22Rv1 (cell line): ENCODE measurements around the gene RPS6KC1.

Experiments
- H3K27ac ChIP-seq: fragments of 450-650 bp; 2 replicates; pipeline ENCODE4 v1.5.1; 2017
- ZFX ChIP-seq: fragments of 450-650 bp; IDR thresholded peaks from 2 replicates; pipeline ENCODE4 v1.6.1; 2017; ENCODE audit warnings: antibody characterized with exemption, borderline replicate concordance
- TF ChIP-seq, protein P1 (sequence below): fragments of 450-650 bp; IDR thresholded peaks from 2 replicates; pipeline ENCODE4 v1.5.1; 2017; ENCODE audit warnings: mild to moderate bottlenecking

The RPS6KC1 gene

DNA sequence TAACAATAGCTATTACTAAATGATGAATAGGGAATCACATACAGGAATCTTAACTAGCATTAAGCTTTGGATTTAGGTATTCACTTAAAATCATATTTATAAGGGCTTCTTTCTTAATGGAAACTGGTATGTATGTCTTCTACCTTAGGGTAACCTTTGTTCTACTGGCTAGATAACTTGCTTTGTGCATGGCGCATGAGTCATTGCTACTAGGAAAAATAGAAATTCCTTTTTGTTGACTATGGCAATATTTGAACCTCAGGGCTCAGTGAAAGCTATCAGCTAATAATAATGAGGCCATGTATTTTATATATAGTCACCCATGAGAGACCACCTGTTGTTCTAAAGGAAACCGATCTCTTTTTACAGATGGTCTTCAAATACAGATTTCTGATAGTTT lies 72.5 kb downstream of the RPS6KC1 start:
- TF ChIP-seq, protein P1, sequence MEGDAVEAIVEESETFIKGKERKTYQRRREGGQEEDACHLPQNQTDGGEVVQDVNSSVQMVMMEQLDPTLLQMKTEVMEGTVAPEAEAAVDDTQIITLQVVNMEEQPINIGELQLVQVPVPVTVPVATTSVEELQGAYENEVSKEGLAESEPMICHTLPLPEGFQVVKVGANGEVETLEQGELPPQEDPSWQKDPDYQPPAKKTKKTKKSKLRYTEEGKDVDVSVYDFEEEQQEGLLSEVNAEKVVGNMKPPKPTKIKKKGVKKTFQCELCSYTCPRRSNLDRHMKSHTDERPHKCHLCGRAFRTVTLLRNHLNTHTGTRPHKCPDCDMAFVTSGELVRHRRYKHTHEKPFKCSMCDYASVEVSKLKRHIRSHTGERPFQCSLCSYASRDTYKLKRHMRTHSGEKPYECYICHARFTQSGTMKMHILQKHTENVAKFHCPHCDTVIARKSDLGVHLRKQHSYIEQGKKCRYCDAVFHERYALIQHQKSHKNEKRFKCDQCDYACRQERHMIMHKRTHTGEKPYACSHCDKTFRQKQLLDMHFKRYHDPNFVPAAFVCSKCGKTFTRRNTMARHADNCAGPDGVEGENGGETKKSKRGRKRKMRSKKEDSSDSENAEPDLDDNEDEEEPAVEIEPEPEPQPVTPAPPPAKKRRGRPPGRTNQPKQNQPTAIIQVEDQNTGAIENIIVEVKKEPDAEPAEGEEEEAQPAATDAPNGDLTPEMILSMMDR, result no peak
- TF ChIP-seq ZFX, result no peak
- no peak overlapping the region for H3K27ac ChIP-seq

DNA sequence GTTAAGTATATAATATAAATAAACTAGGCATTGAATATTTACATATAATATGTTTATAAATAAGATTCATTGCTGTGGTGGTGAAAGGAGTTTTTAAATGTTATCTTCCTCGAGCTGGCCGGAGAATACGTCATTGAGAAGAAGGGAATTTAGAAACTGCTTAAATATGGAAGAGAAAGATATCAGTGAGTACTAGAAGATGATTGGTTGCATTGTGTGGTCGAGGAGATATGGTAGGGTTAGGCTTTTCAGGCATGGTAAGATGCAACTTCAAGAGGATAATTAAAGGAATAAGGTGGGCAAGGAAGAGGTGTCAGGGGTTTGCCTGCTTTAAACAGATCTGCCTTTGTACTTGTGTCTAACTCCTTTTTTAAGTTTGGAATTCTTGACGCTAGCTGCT lies 73.5 kb downstream of the RPS6KC1 start:
- TF ChIP-seq, protein P1, result no peak
- no peak for TF ChIP-seq ZFX
- no peak overlapping the region for H3K27ac ChIP-seq

DNA sequence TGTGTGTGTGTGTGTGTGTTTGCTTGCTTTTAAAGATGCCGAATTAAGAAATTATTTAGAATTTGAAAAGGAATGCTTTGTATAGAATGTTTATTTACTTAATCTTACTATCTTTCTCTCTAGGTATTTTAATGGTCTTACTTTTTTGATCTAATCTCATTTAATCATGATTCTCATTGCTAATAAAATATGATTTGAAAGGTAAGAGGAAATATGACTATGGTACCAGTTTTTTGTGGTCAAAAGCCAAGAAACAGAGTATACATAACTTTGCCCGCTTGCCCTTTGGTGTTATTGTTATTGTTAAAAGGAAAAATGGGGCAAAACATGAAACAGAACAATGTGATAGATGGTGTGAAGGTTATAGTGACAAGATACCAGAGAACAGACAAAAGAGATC lies 74.6 kb downstream of the RPS6KC1 start:
- no peak for TF ChIP-seq ZFX
- TF ChIP-seq, protein P1, result no peak

DNA sequence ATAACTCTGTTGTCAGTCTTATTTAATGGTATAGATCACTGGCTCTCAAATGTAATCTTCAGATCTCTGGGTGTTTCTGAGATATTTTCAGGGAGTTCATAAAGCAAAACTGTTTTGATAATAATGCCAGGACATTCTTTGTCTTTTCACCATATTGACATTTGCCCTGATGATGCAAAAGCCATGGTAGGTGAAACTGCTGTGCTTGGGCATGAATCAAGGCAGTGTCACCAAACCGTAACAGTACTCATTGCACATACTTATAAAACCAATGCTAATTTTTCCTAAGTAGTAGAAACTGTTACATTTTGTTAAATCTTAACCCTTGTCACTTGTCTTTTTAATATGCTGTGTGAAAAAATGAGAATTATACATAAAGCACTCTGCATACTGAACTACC lies 76.0 kb downstream of the RPS6KC1 start:
- no peak overlapping the region for H3K27ac ChIP-seq
- TF ChIP-seq, protein P1, result no peak
- TF ChIP-seq ZFX, result no peak

More for the DNA sequence above, 74.6 kb downstream of the RPS6KC1 start:
- no peak overlapping the region for H3K27ac ChIP-seq

DNA sequence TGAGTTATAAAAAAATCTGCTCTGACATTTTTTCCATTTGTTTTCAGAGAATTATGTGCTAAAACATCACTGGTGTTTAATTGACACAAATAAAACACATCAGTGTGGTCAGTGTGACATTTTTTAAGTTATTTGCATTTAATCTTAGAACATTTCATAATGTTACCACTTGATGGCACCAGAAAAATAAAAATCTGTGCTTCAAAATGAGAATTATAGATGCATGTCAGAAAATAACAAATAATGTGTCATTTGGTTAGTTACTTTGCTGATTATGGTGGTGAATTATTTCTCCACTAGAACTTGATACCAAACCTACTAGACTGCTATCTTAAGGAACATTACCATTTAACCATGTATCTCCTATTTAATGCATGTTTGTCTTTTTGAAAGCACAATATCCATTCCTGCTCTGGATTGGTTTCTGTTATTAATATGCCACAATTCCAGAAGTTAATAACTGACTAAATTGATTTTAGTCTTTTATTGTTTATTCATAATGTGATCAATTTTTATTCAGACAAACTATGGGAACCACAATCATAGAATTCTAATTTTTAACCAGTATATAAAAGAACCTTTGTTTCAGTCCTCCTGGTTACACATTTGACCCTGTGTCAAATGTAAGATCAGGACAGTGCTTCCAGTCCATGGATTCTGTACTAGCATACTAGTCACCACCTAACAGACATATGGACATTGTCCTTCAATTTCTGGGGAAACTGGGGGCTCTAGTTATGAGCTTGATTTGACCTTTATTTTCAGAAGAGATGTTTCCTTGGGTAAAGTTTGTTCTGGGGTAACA lies 81.0 kb downstream of the RPS6KC1 start:
- H3K27ac ChIP-seq, result no peak overlapping the region
- TF ChIP-seq ZFX, result no peak
- TF ChIP-seq, protein P1, result no peak

DNA sequence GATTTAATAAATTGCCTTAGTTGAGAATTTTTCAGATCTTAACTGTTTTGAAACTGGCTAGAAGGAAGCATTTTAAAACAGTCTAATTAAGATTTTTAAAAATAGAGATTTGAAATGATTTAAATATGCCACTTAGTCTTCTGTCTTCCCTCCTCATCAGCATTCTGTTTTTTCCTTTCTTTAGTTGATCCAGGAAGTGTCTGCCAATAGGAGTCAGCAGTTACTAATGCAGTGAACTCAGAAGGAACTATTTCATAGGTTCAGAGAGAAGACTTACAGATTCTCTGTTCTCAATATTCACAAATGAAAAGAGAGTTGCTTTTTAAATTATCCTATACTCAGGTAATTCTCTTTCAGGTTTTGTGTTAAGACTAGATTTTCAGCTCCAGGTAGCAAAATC lies 84.5 kb downstream of the RPS6KC1 start:
- TF ChIP-seq, protein P1, result no peak
- no peak for TF ChIP-seq ZFX
- no peak overlapping the region for H3K27ac ChIP-seq

DNA sequence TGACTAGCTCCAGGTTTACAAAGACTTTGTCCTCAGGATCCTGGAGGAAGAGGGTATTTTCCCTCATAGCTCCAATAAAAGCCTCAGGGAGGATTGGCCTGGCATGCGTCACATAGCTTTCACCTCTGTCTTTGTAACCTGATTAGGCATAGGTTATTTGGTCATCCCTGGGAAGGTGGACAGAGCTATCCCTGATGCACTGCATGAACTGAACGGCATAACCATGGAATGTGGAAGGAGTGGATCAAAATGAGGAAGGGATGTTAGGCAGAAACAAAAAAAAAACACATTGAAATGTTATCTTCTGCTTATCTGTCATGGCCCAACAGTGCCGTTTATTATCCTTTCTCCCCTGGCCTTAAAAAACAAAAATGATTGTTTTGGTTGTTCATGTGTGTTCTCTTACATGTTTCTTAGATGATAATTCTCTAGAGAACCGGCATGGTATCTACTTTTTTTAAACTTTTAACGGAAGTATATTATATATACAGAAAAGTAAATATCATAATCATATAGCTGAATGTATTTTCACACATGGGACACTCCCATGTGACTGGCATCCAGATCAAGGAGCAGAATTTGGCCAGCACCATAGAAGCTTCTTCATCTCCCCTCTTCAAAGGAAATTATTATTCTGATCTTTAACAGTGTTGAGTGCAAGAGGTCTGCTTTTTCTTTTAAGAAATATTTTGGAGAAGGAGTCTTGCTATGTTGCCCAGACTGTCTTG lies 85.3 kb downstream of the RPS6KC1 start:
- TF ChIP-seq, protein P1, result no peak
- TF ChIP-seq ZFX, result no peak
- no peak overlapping the region for H3K27ac ChIP-seq
